Sciatic nerve (tissue), 2 donors: Measurements from ENCODE around the gene DPPA2. TPM values are rescaled to one million over a fixed set of nuclear protein-coding genes. Genes with fewer than 3 reads are reported as not detected.
"Not testable (repeated sequence)": the region's sequence is repeated elsewhere in the genome, so short reads cannot be mapped to it uniquely, and the experiment has no call there.

Experiments
- ATAC-seq: fragments of 200-7000 bp; cut with Tn5 transposase; one replicate; pipeline ENCODE4 v1.9.1; 2020; ENCODE audit warnings: mild to moderate bottlenecking, moderate library complexity
- DNase-seq: peaks from one replicate; pipeline ENCODE4 v3.0.0-alpha.2; 2020; ENCODE audit warnings: low spot score
- intact Hi-C: fragments of 100-400 bp; cut with DNase I; formaldehyde crosslinking; loops from one replicate; pipeline ENCODE4 v1.14.2; 2022
- total RNA-seq: library from RNA; stranded (reverse); fragmentation: NEBNext Ultra II Directional; extraction: Animal tissue kit (Norgen Biotek cat#: 25700); gene quantifications from one replicate; pipeline ENCODE4 v1.2.1, GENCODE V29; 2021
- donor health status: DM: no; HTN: no; CAD: no.
- donor health status: DM: no; HTN: no; CAD: no.

The DPPA2 gene
- not detected for total RNA-seq

- ATAC-seq (no peak), DNase-seq (no peak)
- intact Hi-C loops = no loop called here
Measured at GRCh38 chr3:109316162-109316730, at the start of gene DPPA2. Gene DPPA2, minus strand, starts transcription at chr3:109316517. Its CDS starts 1,975 bp downstream, at chr3:109314542.

- DNase-seq (no peak), ATAC-seq (no peak)
- intact Hi-C loops = no loop called here
Measured at GRCh38 chr3:109364088-109364487, 47.8 kb upstream of the DPPA2 start.

GRCh38 chr3:109363634-109364033 lies 47.3 kb upstream of the DPPA2 start:
- no peak for ATAC-seq
- DNase-seq = no peak
- intact Hi-C loops = no loop called here

- ATAC-seq = no peak
- intact Hi-C loops = no loop called here
- DNase-seq = no peak
Measured at GRCh38 chr3:109362823-109363222, 46.5 kb upstream of the DPPA2 start.

- ATAC-seq, DNase-seq, intact Hi-C loops: not testable (repeated sequence)
Measured at GRCh38 chr3:109358809-109359208, 42.5 kb upstream of the DPPA2 start.

- ATAC-seq (no peak), DNase-seq (no peak)
- intact Hi-C loops = no loop called here
Measured at GRCh38 chr3:109356442-109357155, 40.3 kb upstream of the DPPA2 start.

- no peak for DNase-seq
- ATAC-seq = no peak
- intact Hi-C loops = no loop called here
Measured at GRCh38 chr3:109355625-109356441, 39.5 kb upstream of the DPPA2 start.

GRCh38 chr3:109353057-109353456 lies 36.7 kb upstream of the DPPA2 start:
- intact Hi-C loops = no loop called here
- ATAC-seq = no peak
- no peak for DNase-seq

GRCh38 chr3:109351231-109351630 lies 34.9 kb upstream of the DPPA2 start:
- DNase-seq = no peak
- intact Hi-C loops = no loop called here
- no peak for ATAC-seq

GRCh38 chr3:109346770-109347295 lies 30.5 kb upstream of the DPPA2 start:
- intact Hi-C loops = no loop called here
- DNase-seq = no peak

GRCh38 chr3:109346099-109346498 lies 29.8 kb upstream of the DPPA2 start:
- intact Hi-C loops = no loop called here

More at GRCh38 chr3:109346770-109347295, 30.5 kb upstream of the DPPA2 start:
- ATAC-seq = no peak

GRCh38 chr3:109339714-109340648 lies 23.7 kb upstream of the DPPA2 start:
- DNase-seq = no peak
- ATAC-seq = no peak
- intact Hi-C loops = no loop called here

More at GRCh38 chr3:109346099-109346498, 29.8 kb upstream of the DPPA2 start:
- no peak for DNase-seq
- ATAC-seq = no peak

GRCh38 chr3:109339197-109339596 lies 22.9 kb upstream of the DPPA2 start:
- ATAC-seq = no peak
- DNase-seq = no peak
- intact Hi-C loops = no loop called here

GRCh38 chr3:109338322-109338721 lies 22.0 kb upstream of the DPPA2 start:
- DNase-seq (no peak), ATAC-seq (no peak)
- intact Hi-C loops = no loop called here

- intact Hi-C loops = no loop called here
- ATAC-seq (no peak), DNase-seq (no peak)
Measured at GRCh38 chr3:109337393-109337792, 21.1 kb upstream of the DPPA2 start, which contains the start of gene DPPA4. Gene DPPA4, minus strand, starts transcription at chr3:109337546. Its CDS starts 29 bp downstream, at chr3:109337517.

GRCh38 chr3:109336291-109336861 lies 20.1 kb upstream of the DPPA2 start:
- intact Hi-C loops = no loop called here
- DNase-seq (peak; percentile 59), ATAC-seq (peak; percentile 59)

- intact Hi-C loops = no loop called here
- no peak for ATAC-seq
- DNase-seq = no peak
Measured at GRCh38 chr3:109334572-109334971, 18.3 kb upstream of the DPPA2 start.

GRCh38 chr3:109331692-109332091 lies 15.4 kb upstream of the DPPA2 start:
- DNase-seq (no peak), ATAC-seq (no peak)
- intact Hi-C loops = no loop called here
